ENCODE data around the gene SIRT2.

DNA sequence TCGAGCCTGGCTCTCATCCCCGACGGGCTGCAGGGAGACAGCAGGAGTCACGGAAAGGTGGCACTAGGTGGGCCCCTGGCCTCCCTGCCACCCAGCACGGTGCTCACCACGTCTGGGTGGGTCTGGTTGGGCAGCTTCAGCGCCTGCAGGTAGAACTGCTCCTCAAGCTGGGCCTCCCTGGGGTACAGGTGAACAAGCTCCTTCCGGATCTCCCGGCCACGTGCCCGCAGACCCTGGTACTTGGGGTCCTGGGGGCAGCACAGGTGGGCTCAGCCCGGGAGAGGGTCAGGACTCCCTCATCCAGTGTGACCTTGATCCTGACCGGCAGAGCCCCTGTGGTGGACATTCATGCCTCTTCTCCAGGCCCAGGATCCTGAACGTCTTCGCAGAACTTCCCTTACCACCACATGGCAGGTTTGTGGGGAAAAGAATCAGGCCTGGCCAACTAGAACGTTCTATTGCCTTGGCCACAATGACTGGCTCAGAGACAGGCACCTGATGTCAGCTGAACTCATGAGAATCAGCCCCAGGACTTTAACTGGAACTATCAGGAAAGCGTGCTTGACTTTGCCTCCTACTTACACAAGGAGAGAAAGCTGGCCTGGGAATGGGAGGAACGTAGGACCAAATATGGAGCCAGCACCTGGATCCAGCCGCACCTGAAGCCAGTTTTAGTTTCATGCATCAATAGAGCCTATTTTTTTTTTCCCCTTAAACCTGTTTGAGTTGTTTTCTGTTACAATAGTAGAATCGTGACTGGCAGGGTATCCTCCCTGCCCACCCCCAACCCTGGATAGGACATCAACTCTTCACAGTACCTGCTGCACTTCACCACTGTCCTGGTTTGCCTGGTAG is 22.2 kb upstream of the SIRT2 start:
- TF ChIP-seq ATF2 (CRISPR knock-in tag; IDR thresholded peaks at IDR 0.05) (no peak), ZNF552 (CRISPR knock-in tag; IDR thresholded peaks at IDR 0.05; ENCODE audit: borderline replicate concordance) (no peak), E2F1 (CRISPR knock-in tag; IDR thresholded peaks at IDR 0.05) (no peak), ZNF383 (CRISPR knock-in tag; IDR thresholded peaks at IDR 0.05; ENCODE audit: borderline replicate concordance) (no peak), IRF9 (CRISPR knock-in tag; IDR thresholded peaks at IDR 0.05; ENCODE audit: borderline replicate concordance) (no peak), KLF9 (CRISPR knock-in tag; IDR thresholded peaks at IDR 0.05; ENCODE audit: low read depth) (no peak)
- TF ChIP-seq, protein P1, sequence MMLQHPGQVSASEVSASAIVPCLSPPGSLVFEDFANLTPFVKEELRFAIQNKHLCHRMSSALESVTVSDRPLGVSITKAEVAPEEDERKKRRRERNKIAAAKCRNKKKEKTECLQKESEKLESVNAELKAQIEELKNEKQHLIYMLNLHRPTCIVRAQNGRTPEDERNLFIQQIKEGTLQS (CRISPR knock-in tag; IDR thresholded peaks at IDR 0.05) = no peak

Data from HepG2 (cell line).